Hematopoietic multipotent progenitor cell (in vitro differentiated cells): ENCODE measurements around the gene SHC2. TPM values are rescaled to one million over a fixed set of nuclear protein-coding genes. Genes with fewer than 3 reads are reported as not detected.
"Not testable (repeated sequence)": the region's sequence is repeated elsewhere in the genome, so short reads cannot be mapped to it uniquely, and the experiment has no call there.

Source experiments
- DNase-seq, 3 donors: peaks; one replicate each; pipeline ENCODE4 v3.0.0-alpha.2; 2011 to 2015; ENCODE audit warnings: low read depth in 2 of 3, low spot score in 2 of 3
- total RNA-seq: library from RNA; depleted of rRNA; stranded (reverse); fragments of >200 nt; gene quantifications from one replicate; pipeline ENCODE4 v1.2.3, GENCODE V29; 2012

Gene SHC2
- total RNA-seq, 1 donor: under 0.01 TPM

DNA sequence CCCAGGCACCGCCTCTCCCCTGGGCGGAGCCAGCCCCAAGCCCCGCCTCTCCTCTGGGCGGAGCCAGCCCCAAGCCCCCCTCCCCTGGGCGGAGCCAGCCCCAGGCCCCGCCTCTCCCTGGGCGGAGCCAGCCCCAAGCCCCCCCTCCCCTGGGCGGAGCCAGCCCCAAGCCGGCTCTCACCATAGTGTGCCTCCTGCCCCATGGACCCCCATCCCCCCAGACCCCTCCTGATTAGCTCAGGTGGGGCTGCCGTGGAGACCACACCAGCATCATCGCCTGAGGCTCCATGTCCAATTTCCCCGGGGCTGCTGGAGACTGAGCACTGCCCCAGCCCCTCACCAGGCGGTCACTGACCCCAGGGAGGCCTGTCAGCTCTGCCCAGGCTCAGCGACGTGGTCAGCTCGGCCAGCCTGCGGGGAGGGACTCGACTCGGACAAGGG lies 31.3 kb upstream of the SHC2 start:
- DNase-seq: no peak

GRCh38 chr19:491146-491741 lies 30.4 kb upstream of the SHC2 start:
- DNase-seq: no peak

- no peak for DNase-seq
Measured at GRCh38 chr19:489418-490196, 28.8 kb upstream of the SHC2 start.

GRCh38 chr19:488505-489417 lies 27.9 kb upstream of the SHC2 start:
- DNase-seq: peak; percentile 80 to 94 (median 92)

GRCh38 chr19:485583-486236 lies 24.9 kb upstream of the SHC2 start:
- no peak for DNase-seq

DNA sequence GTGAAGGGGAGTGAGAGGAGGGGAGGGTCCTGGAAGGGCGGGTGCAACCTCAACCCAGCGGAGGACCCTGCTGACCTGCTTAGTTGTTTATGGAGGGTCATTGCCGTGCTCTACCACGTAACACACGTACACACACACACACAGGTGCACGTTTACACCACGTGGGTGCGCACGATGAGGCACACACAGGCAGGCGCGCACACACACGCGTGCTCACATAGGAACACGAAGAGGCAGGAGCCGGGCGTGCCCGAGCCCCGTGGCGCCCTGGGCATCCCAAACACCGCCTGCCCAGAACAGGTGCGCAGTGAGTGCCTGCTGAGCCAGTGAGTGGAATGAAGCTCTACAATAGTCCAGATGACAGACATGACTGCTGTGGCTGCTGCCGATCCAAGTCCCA lies 24.2 kb upstream of the SHC2 start:
- DNase-seq: no peak

- DNase-seq: no peak
Measured at GRCh38 chr19:484494-484893, 23.7 kb upstream of the SHC2 start.

DNA sequence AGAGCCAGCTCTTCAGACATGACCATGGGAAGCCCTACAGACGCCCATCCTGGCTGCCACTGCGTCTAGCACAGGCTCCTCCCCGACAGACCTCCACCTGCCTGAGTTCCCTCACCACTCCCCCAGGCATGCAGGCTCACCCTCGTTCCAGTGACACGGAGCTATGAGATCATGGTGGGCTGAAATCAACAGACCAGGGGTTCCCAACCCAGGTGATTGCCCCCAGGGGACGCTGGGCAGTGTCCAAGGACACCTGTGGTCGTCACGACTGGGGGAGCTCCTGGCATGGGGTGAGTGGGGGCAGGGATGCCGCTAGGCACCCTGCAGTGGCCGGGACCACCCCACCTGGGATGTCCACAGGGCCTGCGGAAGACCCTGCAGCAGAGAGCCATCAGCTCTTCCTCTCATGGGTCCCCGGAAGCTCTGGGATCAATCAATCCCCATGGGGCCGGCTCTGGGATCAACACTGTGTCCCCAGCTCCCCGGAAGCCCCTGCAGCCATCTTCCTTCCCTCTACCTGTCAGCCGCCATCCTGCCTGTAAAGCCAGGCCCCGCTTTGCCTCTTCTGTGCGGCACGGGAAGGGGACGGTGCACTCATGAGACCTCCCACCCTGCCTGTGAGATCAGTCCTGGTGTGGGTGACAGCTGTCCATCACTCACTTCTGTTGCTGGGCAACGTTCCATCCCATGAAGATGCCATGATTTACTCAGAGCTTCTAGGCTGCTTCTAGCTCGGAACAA lies 22.7 kb upstream of the SHC2 start:
- DNase-seq: no peak

- no peak for DNase-seq
Measured at GRCh38 chr19:482186-483041, 21.6 kb upstream of the SHC2 start.

GRCh38 chr19:481100-481499 lies 20.3 kb upstream of the SHC2 start:
- DNase-seq: not testable (repeated sequence)

- DNase-seq: peak in 2 of 3 donors; percentile 69 to 70
Measured at GRCh38 chr19:480016-480855, 19.4 kb upstream of the SHC2 start.

DNA sequence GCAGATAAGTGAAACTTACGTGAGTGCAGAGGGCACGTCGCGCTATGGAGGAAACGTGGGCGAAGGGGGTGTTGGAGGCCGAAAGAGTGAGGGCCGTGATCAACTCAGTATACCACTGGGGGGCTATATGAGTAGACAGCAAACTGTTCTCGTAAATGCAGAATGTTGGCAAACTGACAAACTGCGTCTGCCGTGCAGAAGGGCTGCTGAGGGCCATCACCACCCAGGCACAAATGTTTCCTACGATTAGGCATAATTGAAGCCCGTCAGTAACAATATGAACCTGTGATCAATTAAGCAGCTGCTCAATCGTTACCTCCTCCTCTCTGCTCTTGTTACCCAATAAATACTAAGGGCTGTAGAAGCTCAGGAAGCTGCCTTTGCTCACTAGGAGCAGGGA lies 18.1 kb upstream of the SHC2 start:
- DNase-seq: no peak

- DNase-seq: no peak
Measured at GRCh38 chr19:478236-478903, 17.5 kb upstream of the SHC2 start.

- DNase-seq: no peak
Measured at GRCh38 chr19:475360-475759, 14.5 kb upstream of the SHC2 start.

DNA sequence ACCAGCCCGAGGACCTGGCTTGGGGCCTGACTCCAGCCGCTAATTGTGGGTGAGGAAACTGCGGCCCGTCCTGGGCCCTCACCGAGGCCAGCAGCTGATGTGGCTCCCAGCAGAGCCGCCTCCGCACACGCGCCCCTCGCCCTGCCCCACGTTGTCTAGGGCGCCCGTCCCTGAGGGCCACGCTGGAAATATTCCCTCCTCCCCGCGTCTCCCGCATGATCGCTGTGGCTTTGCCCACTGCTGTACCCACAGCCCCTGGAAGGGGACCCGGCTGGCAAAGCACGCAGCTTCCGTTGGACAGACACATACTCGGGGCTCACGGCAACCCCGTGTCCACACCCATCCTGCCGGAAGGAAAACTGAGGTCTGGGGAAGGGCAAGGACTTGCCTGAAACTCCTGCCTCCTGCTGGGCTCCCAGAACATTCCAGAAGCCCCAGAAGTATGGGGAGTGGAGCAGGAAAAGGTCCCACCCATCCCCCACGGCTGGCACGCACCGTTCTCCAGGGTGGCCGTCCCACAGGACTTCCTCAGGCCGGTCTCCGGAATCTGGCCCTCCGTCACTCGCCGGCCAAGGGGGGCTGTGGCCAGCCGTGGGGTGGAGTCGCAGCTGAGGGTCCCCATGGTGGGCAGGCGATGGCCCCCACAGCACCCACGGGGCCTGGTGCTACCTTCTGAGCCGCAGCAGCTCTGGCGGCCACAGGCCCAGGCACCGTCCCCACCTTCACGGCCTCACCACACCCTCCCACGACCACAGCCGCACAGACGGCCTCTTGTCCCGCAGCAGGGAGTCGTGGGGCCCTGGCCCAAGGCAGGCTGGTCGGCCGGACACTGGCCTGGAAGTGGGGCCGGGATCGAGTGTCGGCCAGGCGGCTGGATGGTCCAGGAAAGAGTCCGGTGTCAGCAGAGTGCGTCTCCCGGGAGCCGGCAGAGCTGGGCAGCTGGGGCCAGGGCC lies 13.6 kb upstream of the SHC2 start:
- DNase-seq: no peak

DNA sequence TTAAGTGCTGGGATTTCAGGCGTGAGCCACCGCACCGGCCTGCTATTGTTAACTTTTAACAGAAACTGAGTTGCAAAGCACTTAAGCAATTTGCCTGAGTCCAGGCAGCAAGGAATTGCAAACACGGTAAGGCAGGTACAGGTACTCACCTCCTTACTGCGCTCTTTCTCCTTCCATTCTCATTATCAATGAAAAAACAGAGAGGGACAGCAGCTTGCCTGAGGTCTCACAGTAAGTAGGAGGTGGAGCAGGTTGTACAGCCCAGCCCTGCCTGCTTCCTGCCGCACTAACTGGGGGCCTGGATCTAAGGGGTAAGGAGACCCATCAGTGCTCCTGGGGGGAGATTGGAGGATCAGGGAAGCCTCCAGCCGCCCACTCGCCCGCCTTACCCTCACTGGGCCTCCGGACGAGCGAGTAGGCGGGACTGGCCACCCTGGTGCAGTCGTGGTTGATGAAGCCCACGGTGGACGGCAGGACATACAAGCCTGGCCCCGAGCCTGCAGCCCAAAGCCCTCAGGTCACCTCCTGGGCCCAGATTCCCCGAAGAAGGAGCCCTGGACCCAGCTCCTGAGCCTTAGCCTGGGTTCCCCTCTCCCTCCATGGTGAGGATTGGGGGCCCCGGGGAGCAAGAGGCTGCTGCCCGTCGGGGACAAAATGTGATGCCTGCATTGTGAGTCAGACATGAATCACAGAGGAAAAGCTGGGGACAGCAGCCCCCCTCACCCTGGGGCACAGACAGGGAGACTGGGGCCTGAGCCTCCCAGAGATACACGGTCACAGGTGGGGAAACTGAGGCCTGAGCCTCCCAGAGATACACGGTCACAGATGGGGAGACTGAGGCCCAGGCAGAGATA lies 11.4 kb upstream of the SHC2 start:
- no peak for DNase-seq
